DMS 273 (cell line): ENCODE measurements around the gene PPDPF.

ENCODE experiments used
- DNase-seq: peaks from one replicate; lab custom pipeline; 2025; ENCODE audit not compliant: unreplicated experiment; lab: John Stamatoyannopoulos, UW

Gene PPDPF

GRCh38 chr20:63499338-63499969 is 21.1 kb upstream of the PPDPF start:
- DNase-seq = peak; percentile 83

DNA sequence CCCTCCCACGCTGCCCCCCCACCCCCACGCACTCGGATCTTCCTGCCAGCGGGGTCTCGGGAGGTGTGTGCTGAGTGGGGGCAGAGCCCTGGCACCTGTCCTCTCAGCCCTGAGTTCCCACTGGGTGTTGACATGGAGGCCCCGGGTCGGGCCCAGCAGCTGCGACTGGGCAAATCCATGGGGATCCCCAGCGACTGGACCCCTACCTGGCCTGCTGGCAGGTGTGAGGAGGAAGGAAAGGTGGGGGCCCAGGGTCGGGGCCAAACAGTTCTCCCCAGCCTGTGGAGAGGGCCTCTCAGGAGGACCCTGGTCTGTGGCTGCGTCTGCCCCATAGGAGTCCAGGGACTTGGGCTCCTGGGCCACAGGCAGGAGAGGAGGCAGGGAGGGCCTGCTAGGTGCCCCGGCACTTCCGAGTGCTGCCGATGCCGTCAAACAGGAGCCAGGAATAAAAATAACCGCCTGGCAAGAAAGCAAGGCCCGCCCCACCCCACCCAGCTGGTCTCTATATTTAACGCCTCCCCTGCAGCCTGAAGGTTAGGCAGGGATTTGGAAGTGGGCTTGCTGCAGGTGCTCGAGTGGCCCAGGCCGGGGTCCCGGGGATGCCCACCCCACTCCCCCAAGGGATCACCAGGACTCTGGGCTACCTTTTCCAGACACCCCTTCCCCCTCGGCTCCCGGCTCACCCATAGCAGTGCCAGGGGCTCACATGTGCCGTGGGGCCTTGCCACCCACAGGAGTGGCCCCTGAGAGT is 20.2 kb upstream of the PPDPF start:
- no peak for DNase-seq

DNA sequence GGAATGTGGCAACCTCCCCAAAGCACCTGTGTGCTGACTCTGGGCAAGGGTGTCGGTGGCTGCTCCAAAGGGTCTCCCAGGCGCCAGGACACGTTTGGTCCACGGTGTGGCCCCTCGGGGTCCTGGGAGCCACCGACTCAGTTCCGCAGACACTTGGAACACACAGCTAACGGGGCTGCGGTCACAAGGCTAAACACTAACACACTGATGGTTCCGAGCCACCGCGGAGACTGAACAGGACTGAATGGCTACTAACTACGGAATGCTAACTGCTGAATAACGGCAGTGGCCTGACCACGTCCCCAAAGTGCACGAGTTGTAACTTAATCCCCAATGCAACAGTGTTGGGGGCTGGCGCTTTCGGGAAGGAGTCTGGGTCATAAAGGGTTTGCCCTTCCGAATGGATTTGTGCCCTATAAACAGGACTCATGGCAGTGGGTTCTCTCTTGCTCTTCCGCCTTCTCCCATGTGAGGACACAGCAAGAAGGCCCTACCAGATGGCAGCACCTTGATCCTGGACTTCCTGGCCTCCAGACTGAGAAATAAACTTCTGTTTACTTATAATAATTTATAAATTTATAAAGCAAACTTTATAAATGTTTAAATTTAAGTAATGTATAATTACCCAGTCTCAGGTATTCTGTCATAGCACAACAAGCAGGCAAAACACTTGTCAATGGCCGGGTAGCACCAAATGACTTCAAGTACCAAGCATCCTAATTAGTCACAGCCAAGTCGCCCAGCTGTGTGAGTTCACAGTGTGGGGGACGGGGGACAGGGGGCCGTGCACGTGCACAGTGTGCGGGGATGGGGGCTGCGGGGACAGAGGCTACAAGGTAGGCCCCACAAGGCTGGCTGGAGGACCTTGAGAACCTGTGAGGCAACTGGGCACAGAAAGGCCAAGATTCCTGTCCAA is 19.4 kb upstream of the PPDPF start:
- DNase-seq = peak; percentile 65

- peak; percentile 94 for DNase-seq
Observed at GRCh38 chr20:63501818-63502670, 18.5 kb upstream of the PPDPF start.

- DNase-seq = peak; percentile 78
Observed at GRCh38 chr20:63502671-63503172, 17.8 kb upstream of the PPDPF start.

DNA sequence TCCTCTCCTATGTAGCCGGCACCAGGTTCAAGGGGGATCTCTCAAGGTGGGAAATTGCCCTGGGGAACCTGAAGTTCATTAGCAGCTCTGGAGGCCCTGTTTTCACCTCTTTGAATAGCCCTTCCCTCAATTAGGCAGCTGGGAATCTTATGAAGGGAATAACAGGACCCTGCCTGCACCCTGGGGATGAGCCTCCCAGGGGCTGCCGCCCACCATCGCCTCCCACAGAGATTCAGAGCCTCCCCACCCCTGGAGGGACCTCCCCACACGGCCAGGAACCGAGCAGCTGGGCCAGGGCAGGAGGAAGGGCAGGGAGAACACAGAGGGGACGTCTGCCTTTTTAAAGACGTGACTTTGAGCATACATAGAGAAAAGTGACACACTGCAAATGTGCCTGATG is 17.0 kb upstream of the PPDPF start:
- DNase-seq = no peak

- DNase-seq = no peak
Observed at GRCh38 chr20:63504642-63505041, 15.9 kb upstream of the PPDPF start.

DNA sequence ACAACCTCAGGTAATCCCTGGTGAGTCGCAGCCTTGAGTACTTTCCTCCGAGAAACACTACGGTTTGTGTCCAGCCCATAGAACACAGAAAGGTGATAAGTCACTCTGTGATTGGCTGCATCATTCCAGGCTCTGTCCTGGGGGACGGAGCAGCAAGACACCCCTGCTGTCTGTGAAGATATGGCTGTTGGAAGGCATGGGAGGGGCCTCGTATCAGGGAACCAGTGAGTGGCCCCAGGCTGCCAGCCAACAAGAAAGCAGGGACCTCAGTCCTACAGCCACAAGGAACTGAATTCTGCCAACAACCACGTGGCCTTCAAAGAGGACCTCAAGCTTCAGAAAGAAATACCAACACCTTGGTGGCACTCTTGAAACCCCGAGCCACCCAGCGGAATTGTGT is 15.3 kb upstream of the PPDPF start:
- no peak for DNase-seq

DNA sequence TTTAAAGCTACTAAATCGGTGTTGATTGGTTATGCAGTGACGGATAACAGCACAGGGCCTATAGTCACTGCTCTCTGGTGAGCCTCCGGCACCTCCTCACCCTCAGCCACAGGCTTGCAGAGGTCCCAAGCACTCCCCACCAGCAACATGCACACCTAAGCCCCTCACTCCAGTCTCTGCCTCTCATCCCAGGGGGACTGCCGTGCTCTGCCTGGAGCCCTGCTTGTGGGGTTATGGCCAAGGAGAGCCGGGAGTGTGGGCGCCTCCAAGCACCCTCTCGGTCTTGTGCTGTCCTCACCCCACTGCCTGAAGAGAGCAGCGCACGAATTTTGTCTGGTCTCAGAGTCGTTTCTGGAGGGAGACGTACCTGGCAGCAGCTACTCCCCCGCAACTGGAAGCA is 14.8 kb upstream of the PPDPF start:
- no peak for DNase-seq

GRCh38 chr20:63507083-63507743 is 13.4 kb upstream of the PPDPF start:
- DNase-seq = no peak

GRCh38 chr20:63508072-63508768 is 12.3 kb upstream of the PPDPF start:
- no peak for DNase-seq

- no peak for DNase-seq
Observed at GRCh38 chr20:63509088-63509564, 11.4 kb upstream of the PPDPF start.

DNA sequence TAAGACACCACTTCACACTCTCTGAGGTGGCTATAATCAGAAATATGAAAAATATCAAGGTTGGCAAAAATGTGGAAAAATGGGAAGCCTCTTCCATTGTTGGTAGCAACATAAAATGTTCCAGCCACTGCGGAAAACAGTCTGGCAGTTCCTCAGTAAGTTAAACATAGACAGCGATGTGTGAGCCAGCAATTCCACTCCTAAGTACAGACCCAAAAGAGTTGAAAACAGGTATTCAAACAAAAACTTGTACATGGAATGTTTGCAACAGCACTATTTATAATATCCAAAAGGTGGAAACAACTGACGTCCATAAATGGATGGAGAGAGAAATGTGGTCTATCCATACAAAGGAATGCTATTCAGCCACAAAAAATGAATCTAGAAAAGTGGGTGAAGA is 7.4 kb upstream of the PPDPF start:
- DNase-seq = no peak

DNA sequence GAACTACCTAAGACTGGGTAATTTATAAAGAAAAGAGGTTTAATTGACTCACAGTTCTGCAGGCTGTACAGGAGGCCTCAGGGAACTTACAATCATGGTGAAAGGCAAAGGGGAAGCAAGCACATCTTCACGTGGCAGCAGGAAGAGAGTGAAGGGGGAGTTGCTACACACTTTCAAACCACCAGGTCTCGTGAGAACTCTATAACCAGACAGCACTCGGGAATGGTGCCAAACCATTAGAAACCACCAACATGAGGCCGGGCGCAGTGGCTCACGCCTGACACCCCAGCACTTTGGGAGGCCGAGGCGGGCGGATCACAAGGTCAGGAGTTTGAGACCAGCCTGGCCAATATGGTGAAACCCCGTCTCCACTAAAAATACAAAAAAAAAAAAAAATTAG is 6.0 kb upstream of the PPDPF start:
- DNase-seq = peak; percentile 45

- no peak for DNase-seq
Observed at GRCh38 chr20:63517376-63518309, 2.9 kb upstream of the PPDPF start.

DNA sequence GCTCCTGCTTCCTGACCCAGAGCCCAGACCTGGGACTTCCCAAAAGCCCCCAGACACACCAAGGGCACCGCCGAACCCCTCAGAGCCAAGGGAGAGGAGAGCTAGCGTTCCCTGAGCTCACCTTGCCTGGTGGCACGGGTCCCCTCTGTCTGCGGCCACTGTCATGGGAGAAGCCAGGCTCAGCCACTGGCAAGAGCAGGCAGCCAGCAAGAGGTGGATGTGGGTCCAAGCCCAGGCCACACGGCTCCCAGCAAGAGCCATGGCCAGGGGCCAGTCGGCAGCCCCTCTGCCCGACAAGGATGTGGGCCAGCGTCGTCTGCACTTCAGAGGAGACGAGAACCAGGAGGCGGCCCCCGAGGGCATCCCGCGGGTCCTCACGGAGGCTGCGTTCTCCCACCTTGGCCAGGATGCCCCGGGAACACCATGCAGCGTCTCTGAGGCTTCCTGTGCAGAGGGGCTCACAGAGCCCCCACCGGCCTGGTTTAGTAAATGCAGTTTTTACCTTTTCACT is 2.2 kb upstream of the PPDPF start:
- no peak for DNase-seq

DNA sequence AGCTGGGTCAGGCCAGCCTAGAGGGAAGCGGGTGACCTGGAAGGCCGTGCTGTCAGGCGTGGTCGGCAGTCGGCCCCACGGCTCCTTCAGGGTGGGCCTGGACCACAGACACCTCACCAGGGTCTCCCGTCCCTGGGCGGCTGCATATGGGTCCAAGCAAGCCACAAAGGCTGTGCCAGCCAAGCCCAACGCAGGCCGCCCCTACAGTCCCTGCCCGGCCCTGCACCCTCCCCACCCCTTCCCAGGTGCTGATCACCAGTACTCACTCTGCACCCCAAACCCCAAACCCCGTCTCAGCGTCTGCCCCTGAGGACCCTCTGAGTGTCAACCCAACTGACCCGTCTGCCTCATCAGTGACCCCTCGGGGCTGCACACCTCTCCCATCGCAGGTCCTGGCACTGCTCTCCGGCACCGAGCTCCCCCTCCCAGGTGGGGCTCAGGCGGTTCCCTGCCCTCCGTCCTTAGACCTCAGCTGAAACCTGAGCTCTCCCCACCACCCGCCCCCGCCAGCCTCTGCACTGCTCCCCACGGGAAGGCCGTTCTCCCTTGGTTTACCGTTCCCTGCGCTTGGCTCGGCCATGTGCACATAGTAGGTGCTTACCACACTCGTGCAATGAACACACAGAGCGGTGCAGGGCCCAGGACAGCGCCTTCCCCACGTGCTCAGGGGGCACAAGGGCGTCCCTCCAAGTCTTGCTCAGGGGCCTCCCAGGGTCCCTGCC is 1.5 kb upstream of the PPDPF start:
- no peak for DNase-seq
